DMS53 (cell line): ENCODE measurements around the gene HAUS8.
"Not testable (repeated sequence)": the region's sequence is repeated elsewhere in the genome, so short reads cannot be mapped to it uniquely, and the experiment has no call there.

Experiments
- DNase-seq: peaks from one replicate; lab custom pipeline; 2025; lab: John Stamatoyannopoulos, UW

The HAUS8 gene

DNA sequence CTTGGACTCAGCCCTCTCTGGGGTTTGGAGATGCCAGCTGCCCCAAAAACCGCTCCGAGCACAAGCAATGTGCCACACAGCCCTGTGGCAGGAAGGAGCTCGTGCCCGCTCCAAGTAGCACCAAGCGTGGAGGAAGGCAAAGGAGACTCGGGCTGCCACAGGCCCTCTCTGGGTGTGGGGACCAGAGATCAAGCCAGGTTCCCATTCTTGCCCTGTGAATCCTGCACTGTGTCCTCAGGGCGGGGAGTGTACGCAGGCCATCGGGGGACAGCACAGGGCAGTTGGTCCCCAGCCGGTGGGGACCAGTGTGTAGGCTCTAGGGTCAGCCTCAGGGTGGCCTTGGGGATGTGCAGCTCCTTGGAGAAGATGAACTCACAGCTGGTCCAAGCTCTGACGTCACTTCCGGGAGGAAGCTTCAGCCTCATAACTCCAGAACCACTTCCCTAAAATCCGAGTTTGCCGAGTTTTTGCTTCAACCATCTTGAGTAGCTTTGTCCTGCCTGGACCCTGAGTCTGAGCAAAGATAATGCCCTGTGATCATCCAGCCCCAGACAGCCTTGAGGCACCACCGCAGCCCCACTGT, 39.3 kb downstream of the HAUS8 start:
- DNase-seq, result peak; percentile 9

DNA sequence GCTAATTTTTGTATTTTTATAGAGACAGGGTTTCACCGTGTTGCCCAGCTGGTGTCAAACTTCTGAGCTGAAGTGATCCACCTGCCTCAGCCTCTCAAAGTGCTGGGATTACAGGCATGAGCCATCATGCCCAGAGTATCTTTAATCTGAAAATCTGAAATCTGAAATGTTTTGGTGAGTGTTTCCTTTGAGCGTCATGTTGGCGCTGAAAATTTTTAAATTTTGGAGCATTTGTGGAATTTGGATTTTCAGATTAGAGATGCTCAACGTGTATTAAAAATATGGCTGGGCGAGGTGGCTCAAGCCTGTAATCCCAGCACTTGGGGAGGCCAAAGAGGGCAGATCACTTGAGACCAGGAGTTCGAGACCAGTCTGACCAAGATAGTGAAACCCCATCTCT, 43.5 kb downstream of the HAUS8 start:
- no peak for DNase-seq

DNA sequence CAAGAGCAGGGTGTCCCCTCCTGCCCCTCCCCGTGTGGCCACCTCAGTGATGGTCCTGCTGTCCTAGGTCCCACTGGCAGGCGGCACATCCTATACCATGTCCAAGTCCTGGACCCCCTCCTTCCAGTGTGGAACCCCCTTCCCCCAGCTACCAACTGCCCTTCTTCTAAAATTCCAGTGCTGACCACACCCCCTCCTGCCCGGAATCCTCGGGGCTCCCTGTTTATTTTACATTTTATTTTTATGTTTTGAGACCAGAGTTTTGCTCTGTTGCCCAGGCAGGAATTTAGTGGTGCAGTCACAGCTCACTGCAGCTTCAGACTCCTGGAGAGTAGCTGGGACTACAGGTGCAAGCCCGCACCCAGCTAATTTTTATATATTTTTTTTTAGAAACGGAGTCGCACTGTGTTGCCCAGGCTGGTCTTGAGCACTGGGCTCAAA, 47.7 kb downstream of the HAUS8 start:
- no peak for DNase-seq

DNA sequence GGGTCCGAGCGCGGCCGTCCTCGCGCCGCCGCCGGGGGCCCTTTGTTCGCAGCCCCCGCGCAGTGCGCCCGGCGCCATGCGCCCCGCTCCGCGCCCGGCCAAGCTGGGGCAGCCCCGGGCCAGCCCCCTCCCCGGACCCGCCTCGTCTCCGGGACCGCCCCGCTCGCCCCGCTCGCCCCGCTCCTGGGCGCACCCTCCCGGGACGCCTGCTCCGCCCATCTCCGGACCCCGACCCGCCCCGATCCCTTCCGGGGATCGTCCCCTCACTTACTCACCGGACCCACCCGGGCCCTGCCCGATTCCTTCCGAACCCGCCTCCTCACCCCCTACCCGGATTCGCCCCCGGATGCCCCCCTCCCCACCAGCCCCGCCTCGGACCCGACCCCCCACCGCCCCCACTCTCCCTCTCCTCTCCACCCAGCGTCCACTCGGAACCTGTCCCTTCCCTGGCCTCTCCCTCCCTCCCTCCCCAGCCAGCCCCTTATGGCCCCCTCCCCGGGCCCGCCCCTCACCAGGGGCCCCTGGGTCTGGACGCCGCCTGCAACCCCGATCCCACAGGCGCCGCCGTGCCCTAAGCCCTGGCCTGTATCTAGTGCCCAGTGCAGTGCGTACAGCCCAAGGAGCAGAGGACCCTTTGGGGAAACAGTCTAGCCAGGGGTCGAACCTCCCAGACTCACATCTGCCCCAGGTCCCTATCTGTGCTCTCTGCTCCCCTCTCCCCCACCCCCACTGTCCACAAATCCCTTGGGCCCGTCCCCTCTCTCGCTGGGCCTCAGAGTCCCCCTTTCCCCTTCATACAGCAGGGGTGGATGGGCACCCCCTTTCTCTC, 48.3 kb downstream of the HAUS8 start, which contains the start of gene CPAMD8:
CPAMD8 (minus strand) TSS at position 105 of the 829 bp plus-strand sequence. CDS start 168 bp downstream, outside the sequence.
- DNase-seq, result no peak

DNA sequence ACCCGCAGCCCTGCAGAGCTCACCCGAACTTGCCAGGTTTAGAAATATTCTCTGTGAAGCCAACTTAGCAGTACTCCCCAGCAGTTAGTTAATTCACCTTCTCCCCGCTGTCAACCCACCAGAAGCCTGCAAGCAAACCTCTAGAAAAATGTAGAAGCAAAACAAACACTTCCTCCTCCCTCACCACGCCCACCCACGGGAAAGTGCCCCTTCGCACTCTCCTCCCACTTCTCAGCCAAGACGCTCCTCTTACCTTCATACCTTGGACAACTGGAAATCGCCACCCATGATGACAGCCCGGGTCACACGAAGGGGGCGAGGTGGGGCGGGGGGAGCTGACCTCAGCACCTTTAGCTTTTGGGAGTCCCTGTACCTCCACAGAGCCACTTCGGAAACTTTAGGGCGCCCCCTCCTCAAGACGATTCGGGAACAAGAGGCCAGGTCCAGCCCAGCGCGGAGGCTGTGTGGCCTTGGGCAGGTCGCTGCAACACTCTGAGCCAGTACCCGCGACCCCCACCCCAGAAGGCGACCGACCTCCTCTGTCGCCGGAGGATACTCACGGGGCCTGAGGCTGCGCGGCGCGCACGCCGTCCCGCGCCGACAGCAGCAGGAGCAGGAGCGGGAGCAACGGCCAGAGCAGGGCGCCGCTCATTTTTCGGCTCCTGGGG, 49.1 kb downstream of the HAUS8 start:
- no peak for DNase-seq

DNA sequence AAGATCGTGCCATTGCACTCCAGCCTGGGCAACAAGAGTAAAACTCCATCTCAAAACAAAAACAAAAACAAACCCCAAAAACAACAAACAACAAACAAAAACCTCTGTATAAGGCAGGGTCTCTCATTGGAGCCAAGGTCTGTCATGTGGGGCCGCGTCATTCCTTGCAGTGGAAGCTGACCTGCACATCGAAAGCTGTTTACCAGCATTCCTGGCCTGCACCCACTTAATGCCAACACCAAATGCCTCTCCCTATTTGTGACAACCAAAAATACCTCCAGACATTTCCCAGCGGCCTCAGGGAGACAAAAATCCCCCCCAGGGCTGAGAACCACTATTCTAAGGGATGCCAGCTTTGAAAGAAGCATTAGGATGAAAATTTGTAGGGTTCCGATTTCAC, 49.9 kb downstream of the HAUS8 start:
- no peak for DNase-seq

DNA sequence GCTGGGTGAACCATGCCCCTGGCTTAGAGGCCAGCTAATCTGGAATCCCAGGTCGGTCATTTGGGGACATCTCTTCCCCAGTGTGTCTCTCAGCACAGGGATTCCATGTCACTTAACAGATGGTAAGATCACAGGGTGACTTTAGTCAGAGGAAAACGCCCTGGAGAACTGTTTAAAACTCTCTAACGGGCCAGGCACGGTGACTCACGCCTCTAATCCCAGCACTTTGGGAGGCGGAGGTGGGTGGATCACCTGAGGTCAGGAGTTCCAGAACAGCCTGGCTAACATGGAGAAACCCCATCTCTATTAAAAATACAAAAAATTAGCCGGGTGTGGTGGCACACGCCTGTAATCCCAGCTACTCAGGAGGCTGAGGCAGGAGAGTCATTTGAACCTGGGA, 50.3 kb downstream of the HAUS8 start:
- not testable (repeated sequence) for DNase-seq

DNA sequence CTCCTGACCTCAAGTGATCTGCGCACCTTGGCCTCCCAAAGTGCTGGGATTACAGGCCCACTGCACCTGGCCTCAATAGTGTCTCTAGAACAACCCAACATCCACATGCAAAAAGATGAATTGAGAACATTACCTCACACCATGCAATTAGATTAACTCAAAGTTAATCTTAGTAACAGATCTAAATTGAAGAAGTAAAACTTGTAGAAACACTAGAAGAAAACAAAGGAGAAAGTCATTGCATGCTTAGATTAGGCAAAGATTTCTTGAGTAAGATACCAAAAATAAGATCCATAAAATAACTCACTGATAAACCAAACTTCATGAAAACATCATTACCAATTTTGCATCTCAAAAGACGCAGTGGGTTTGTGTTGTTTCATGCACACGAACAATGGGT, 51.4 kb downstream of the HAUS8 start:
- DNase-seq, result no peak

DNA sequence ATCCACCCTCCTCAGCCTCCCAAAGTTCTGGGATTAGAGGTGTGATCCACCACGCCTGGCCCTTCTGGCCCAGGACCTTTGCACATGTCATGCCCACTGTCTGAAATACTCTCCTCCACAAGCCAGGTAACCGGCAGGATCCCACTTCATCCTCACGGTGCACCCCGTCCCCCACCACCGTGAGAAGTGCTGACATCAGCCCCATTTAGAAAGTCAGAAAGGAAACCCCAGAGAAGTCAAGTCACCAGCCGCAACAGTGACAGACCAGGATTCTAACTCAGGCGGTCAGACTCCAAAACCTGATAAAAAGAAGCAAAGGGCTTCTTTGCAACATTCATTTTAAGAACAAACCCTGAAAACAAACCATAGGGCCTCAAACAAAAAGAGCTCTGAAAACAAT, 52.5 kb downstream of the HAUS8 start:
- no peak for DNase-seq

DNA sequence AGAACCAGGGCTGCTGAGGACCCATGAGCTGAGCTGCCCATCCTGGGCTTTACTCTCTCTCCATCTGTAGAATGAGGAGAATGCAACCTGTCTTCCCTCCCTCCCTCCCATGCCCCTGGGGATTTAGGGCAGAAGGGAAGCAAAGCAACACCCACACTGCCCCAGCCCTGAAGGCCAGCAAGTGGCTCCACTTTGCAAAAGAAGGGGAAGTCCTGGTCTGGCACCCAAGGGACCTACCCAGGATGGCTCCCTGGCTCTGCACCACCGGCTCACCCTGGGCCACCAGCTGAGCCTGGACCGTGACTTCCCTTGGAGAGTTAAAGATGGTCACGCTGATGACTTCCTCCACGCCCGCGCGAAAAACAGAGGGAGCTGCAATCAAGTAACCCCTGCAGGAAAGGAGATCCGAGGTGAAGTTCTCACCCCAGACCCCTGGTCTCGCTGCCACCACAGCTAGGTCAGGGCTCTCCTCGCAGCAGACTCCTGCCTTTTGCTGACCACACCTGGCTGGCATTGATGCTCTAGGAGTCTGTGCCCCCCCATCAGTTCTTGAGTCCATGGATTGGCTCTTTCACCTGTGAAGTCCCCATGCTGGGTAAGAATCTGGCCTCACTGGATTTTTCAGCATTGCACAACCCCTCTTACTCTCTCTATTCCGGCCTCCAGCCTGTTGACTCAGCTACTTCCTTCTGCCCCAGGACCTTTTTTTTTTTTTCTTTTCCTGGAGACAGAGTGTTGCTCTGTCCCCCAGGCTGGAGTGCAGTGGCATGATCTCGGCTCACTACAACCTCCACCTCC, 53.3 kb downstream of the HAUS8 start:
- DNase-seq, result no peak

DNA sequence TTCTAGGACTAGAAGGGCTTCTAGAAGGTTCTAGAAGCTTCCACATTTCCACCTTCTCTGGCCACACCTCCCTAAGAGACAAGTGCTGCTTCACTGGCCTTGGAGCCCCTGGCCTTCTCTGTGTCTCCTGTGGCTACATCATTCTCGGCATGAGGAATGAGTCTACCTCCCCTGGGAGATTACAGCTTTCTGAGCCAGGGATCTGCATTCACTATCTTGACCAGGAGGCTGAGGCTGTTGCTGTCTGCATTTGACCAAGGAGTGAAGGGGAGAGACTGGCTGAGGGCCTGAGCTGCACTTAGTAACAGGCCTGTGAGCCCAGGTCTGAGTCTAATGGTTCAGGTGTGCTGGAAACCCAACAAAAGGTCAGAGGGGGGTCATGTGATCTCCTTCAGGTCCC, 53.9 kb downstream of the HAUS8 start:
- DNase-seq, result no peak

DNA sequence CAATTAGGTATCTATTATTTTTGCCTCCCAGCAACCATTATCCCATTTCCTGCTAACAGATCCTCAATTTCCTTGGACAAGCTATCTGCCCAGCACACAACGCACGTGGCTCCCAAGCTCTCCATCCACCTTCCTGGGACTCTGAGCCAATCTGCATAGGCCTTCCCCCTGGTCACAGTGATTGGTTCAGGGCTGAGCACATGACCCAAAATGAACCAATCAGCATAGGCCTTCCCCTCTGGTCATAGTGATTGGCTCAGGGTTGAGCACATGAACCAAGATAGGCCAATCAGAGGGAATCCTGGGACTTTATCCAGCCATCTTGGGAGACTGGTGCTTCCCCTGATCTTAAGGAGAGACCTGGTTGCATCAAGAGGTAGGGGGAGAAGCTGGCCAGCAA, 54.4 kb downstream of the HAUS8 start:
- no peak for DNase-seq

DNA sequence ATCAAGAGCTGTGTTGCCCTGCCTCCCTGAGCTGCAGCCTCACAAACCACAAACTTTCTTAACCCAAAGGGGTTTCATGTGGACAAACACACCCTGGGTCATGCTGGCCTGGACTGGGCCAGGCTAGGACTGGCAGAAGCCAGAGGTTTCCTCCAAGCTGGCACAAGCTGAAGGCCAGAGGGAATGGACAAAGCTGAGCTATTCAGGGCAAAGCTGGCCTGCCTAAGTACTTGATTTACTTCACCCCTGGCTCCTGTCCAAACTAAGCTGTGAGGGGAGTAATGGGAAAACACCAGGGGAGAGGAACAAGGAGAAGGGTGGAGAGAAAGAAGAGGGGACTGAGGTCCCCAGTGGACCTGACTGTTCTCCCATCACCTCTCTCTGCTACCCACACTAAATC, 54.9 kb downstream of the HAUS8 start:
- DNase-seq, result no peak

DNA sequence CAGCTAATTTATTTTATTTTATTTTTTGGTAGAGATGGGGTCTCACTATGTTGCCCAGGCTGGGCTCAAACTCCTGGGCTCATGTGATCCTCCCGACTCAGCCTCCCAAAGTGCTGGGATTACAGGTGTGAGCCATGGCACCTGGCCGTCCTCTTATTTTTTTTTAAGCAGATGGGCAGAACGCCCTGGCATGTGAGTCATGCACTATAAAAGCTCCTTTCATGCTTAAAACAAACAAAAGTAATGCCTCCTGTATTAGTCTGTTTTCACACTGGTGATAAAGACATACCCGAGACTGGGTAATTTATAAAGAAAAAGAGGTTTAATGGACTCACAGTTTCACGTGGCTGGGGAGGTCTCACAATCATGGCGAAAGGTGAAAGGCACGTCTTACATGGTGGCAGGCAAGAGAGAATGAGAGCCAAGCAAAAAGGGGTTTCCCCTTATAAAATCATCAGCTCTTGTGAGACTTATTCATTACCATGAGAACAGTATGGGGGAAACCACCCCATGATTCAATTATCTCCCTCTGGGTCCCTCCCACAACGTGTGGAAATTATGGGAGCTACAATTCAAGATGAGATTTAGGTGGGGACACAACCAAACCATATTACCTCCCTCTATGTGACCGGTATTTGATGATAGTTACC, 60.9 kb downstream of the HAUS8 start:
- DNase-seq, result peak; percentile 75

DNA sequence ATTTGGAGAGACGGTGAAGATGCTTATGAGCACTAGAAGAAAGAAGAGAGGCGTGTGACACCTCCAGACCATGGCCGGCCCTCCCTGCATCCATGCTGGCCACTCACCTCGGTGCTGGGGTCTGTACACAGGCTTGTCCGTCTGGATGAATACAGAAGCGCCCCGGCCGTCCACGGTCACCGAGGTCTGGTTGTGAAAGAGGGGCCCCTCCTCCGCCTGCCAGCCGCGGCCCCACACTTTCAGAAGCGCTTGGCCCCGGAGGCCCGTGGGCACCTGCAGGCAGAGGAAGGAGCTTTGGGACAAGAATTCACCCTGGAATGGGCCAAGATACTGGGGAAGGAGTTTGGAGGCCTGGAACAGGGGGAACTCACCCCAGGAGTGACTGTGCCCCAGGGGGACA, 63.8 kb downstream of the HAUS8 start:
- no peak for DNase-seq

DNA sequence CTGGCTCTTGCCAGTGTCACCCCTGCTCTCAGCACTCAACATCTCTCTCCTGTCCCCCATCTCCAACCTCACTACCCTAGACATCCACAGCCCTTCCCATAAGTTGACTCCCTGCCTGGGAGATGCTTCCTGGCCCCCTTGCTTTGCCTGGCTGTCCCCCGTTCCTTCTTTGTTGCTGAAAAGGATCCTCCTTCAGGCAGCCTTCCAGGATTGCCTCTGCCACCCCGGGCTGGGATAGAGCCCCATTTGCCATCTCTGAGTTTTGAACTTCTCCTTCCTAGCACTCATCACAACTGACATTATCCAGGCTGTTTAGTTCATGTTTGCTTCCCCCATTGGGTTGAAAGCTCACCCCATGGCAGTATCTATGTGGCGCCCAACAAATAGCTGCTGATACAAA, 68.7 kb downstream of the HAUS8 start:
- no peak for DNase-seq

DNA sequence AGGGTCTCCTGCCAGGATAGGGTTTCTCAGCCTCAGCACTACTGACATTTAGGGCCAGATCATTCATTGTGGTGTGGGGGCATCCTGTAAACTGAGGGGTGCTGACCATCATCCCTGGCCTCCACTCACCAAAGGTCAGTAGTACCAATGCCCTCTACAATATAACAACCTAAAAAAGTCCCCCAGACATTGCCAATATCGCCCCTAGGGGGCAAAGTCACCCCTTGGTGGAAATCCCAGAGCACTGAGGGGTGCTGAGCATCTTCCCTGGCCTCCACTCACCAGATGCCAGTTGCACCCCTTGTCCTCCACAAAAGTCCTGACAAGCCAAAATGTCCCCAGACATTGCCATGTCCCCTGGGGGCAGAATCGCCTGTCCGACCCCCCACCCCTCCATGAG, 70.3 kb downstream of the HAUS8 start:
- DNase-seq, result no peak

DNA sequence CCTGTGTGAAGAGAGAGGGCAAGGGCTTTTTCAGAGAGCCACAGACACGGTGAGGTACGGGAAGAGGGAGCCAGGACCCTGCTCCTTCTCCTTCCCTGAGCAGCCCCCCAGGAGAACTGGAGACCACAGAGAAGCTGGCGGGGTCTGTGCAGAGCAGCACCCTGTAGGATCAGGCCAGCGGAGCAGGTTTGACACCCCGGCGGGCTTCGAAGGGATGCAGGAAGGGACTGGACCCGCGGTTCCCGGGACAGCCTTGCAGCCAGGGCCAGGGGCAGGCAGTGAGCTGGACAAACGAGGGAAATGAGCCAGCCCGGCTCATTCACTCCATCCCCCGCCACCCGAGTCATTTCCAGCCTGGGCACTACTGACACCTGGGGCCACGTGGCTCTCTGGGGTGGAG, 70.9 kb downstream of the HAUS8 start:
- DNase-seq, result no peak

DNA sequence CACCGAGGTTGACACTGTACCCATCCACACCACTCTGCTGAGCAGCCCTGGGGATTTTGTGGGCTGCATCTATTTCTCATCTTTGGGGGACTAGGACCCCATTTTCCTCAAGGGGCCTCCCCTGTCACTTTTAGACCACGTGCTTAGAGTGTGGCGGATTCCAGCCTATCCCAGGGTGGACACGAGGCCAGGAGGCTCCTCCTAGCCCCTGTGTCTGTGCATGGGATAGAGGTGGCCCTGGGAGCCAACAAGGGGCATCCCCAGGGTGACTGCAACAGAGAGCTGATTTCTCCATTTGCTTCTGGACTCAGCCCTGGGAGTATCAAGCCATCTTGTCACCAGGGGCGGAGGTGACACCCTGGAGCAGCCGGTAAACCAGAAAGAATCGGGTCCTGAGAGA, 72.8 kb downstream of the HAUS8 start:
- no peak for DNase-seq

DNA sequence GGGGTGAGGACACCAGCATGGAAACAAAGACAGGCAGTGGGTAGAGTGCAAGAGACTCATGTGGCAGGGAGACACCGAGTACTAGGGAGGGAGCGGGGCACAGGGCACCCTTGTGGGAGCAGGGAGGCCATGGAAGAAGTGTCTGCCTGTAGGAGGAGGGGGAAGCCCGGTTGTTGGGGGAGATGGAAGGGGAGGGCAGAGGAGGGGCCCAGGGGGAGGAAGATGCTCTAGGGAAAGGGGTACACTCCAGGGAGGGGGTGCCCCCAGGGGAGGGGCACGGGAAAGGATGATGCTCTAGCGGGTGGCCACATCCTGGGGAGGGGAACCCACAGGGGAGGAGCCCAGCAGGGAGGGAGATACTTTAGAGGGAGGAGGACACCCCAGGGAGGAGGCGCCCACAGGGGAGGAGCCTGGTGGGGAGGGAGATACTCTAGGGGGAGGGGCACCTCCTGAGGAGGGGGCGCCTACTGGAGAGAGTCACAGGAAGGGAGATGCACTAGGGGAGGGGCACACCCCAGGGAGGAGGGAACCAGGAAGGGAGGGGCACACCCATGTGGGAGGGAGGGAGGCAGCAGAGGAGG, 73.6 kb downstream of the HAUS8 start:
- no peak for DNase-seq
